Measurements from ENCODE around the gene APOB.

Gene APOB

DNA sequence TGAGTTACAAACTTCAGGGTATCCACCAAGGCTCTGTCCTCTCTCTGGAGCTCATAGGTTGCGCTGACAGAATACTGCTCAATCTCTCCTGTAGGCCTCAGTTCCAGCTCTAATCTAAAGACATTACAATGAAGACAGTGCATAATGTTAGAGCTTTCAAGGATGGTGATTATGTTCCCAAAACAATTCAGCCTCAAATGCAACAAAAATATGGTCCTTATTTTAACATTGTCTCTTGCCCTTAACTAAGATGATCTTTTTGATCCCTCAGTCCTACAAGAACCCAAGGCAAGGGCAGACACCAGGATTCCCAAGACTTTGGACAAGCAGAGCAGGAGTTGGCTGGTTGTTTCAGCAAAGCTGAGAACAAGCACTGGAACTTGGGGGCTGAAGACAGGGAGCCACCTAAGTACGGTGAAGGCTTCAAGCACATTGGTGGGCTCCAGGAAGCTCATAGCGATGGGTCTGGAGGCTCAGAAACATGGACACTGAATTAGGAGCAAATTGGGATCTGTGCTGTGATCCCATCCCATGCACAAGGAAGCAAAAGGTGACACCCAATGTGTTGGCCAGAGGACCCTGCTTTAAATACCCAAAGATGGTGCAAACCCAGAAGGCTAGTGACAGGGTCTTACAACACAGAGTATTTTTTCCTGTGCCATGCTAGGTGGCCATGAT is 24.7 kb downstream of the APOB start:
- DNase-seq (ENCODE audit: low read depth in 2 of 2, low spot score in 1 of 2): no peak

GRCh38 chr2:21018290-21018689 is 25.6 kb downstream of the APOB start:
- DNase-seq (ENCODE audit: low read depth in 2 of 2, low spot score in 1 of 2): no peak

DNA sequence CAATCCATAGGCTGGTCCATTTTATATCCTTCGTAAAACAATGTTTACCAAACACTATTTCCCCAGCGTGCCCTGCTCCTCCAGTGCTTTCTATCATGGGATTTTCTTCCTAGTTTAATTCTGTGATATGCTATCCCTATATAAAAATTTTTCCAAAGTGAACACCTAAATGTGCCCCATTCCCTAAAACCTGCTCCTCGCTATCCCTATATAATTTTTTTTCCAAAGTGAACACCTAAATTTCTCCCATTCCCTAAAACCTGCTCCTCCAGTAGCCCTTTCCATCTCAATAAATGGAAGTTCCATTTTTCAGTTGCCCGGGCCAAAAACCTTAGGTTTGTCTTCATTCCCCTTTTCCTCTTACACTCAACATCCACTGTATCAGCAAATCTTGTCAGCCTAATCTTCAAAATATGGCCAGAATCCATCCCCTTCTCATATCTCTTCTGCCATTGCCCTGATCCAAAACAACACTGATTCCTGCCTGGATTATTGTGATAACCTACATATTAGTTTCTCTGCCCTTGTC is 26.1 kb downstream of the APOB start:
- no peak for DNase-seq (ENCODE audit: low read depth in 2 of 2, low spot score in 1 of 2)

GRCh38 chr2:21015281-21015645 is 28.6 kb downstream of the APOB start:
- no peak for DNase-seq (ENCODE audit: low read depth in 2 of 2, low spot score in 1 of 2)

DNA sequence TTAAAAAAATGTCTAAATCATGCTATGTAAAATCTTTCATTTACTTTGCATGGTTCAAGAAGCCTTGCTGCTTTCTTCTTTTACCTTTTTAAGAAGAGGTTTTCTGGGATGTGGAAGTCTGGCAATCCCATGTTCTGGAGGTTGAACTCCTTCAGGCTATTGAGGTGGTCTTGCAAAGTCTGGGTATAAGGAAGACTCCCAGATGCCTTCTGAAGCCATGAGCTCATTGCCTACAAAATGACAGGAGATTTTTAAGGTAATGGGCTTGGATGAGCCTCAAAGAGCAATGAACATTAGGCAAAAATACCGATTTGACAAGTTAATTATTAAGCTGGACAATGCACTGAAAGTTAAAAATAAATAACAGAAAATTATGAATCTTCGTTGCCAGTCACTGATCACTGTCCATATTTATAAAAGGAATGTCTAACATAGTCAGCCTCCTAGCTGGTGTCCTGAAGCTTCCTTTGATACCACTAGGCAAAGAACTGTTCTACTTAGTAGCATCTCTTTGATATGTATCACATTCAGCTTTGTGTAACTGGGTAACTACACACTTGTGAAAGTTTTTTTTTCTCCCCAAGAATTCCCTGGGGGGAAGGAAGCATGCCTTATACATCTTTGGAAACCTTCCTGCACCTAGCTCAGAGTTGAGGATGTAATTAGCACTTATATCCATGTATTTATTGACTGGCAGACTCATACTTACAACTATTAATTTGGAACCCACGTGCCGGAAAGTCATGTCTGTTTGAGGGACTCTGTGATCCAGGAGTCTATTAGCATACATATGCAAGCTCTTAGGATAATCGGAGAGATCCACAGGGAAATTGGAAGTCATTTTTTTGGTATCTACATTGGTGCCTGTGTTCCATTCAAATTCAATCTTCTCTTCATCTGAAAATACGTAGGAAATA is 29.3 kb downstream of the APOB start:
- DNase-seq (ENCODE audit: low read depth in 2 of 2, low spot score in 1 of 2): no peak

DNA sequence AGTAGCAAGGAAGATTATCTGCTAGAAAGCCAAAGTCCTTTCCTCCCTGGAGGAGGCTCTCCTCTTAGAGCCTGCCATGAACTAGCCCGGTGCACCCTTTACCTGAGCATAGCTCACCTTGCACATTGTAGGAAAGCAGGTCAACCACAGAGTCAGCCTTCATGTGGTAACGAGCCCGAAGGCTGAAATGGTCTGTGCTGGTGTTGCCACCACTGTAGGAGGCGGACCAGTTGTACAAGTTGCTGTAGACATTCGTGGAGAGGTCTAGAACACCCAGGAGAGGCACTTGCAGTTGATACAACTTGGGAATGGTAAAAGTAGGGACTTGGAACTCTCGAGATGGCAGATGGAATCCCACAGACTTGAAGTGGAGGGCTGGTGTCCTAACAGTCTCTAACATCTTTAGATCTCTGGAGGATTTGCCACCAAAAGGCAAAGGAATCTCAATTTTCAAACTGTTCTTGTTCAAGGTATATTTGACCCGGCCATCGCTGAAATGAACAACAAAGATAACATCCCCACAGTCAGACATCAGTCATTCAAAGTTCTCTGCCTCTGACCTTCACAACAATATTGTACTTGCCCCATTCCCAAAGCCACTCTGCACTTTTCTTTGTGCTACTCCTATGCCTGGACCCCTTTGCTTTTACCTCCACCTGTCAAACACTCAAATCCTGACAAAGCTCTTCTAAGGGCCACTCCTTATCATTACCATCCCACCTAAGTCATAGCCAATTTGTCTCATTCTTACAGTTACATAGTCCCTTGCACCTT is 30.6 kb downstream of the APOB start:
- DNase-seq (ENCODE audit: low read depth in 2 of 2, low spot score in 1 of 2): no peak

- no peak for DNase-seq (ENCODE audit: low read depth in 2 of 2, low spot score in 1 of 2)
These were observed 31.3 kb downstream of the APOB start for GRCh38 chr2:21012557-21012937.

DNA sequence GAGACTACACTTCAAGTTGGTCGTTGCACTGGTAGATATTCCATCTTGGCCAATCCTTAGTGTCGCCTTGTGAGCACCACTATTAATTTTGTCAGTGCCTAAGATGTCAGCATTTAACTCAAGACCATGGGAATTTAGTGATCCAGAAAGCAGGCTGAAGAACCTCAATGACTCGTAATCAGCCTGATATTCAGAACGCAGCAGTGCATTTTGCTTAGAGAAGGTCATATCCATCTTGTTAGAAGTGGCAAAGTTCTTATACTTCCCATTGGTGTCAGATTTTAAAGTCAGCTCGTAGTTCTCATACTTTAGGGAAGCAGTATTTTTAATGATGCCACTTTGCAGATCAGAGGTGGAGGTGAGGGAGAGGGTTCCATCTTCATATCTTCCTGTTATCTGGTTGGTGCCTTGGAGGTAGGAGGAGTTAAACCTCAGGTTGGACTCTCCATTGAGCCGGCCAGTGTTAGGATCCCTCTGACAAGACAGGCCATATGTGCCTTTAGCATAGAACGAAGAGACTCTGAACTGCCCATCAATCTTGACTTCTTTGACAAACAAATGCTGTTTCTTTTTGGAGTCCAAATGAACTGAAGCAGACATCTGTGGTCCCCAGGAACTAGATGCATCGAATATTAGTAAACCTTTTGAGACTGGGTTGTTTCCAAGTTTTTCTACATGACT is 31.9 kb downstream of the APOB start:
- DNase-seq (ENCODE audit: low read depth in 2 of 2, low spot score in 1 of 2): no peak

GRCh38 chr2:21011453-21011852 is 32.4 kb downstream of the APOB start:
- DNase-seq (ENCODE audit: low read depth in 2 of 2, low spot score in 1 of 2): no peak

DNA sequence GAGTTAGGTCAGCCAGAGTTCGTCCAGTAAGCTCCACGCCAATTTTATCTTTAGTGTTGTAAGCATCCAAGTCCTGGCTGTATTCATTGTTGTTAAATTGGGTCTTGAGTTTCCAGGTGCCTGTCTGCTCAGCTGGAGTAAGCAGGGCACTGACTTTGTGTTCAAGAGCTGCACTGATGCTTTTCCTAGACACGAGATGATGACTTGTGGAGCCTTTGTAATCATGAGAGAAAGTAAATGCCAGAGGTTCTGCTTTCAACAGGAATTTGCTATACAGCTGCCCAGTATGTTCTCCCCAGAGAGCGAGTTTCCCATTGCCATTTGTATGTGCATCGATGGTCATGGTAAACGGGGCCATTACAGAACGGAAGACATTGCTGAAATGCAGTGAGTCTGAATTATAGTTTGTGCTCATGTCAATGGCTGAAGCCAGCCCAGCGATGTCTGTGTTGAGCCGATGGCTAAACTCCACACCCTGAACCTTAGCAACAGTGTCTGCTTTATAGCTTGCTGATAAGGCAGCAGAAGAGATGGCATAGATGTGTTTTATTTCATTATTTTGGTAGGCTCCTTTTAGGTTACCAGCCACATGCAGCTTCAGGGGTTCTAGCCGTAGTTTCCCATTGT is 32.9 kb downstream of the APOB start:
- DNase-seq (ENCODE audit: low read depth in 2 of 2, low spot score in 1 of 2): no peak

GRCh38 chr2:21009662-21010225 is 34.1 kb downstream of the APOB start:
- DNase-seq (ENCODE audit: low read depth in 2 of 2, low spot score in 1 of 2): no peak

GRCh38 chr2:21008790-21009661 is 34.8 kb downstream of the APOB start:
- no peak for DNase-seq (ENCODE audit: low read depth in 2 of 2, low spot score in 1 of 2)

DNA sequence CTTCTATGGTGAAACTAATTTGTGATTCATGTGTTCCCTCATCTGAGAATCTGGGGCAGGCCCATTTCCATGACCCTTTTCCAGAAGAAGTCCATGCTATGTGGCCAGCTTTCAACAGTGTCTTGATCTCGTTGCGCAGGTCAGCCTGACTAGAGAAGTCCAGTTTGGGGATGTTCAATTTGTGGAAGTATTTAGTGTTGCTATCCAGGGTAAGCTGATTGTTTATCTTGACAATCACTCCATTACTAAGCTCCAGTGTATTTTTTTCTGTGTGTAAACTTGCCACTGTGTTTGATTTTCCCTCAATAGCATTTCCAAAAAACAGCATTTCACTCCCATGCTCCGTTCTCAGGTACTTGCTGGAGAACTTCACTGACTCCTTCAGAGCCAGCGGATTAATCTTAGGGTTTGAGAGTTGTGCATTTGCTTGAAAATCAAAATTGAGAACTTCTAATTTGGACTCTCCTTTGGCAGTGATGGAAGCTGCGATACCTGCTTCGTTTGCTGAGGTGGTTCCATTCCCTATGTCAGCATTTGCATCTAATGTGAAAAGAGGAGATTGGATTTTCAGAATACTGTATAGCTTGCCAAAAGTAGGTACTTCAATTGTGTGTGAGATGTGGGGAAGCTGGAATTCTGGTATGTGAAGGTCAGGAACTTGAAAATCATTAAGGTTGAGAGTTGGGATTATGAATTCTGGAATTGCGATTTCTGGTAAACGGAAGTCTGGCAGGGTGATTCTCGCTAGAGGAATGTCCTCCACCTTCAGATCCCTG is 35.7 kb downstream of the APOB start:
- DNase-seq (ENCODE audit: low read depth in 2 of 2, low spot score in 1 of 2): no peak

- no peak for DNase-seq (ENCODE audit: low read depth in 2 of 2, low spot score in 1 of 2)
These were observed 36.5 kb downstream of the APOB start for GRCh38 chr2:21007129-21008013.

DNA sequence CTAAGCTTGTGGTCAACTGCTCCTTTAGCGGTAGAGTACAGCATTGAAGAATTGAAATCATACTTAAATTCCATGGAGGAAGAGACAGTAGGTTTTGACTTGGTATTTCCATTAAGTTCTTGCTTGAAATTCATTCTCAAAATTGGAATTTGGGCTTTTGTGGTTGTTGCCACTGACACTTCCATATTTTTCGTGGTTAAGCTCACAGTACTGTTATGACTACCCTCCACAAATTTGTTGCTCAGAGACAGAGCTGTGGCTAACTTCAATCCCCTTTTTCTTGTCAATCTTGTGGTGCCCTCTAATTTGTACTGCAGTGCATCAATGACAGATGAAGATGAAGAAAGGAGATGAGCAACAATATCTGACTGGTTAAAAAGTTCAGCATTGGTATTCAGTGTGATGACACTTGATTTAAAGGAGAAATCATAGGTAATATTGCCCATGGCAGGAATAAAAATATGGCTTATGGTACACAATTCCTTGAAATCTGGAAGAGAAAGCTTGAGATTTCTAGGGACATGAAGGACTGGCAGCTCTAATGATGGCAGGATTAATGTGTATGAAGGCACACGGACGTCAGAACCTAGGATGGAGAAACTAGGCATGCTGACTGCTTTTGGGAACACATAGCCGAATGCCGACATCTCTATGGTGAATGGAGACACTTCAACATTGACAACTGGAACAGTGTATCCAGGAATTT is 37.3 kb downstream of the APOB start:
- DNase-seq (ENCODE audit: low read depth in 2 of 2, low spot score in 1 of 2): no peak

DNA sequence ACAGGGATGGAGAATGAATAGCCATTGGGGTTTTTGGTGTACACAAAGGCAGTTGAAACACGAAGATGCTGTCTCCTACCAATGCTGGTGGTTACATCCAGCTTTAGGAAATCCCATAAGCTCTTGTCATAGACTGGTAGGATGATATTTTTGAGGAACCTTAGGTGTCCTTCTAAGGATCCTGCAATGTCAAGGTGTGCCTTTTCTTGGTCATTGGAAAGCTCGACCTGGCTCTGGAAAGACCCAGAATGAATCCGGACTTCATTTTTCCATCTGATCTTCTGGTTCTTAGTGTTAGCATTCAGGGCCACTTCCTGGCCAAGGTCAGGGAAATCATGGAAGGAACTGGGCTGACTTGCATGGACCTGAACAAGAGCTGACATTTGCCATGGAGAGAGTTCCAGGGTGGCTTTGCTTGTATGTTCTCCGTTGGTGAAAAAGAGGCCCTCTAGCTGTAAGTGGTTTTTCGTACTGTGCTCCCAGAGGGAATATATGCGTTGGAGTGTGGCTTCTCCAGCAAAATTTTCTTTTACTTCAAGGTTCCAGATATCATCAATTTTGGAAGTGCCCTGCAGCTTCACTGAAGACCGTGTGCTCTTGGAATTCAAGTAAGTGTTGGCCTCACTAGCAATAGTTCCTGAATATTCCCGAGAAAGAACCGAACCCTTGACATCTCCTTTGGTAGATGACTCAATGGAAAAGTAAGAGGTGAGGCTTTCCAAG is 38.0 kb downstream of the APOB start:
- no peak for DNase-seq (ENCODE audit: low read depth in 2 of 2, low spot score in 1 of 2)

All from stimulated activated CD8-positive, alpha-beta memory T cell treated with anti-CD3 and anti-CD28 coated beads, Interleukin-4, amount 100 ng/mL, for 1 hour (primary cell).